SKM-1 treated with dmso at 0.1 percent for 144 hours (cell line): ENCODE results near the gene ZNF541.

Experiments
- DNase-seq: peaks from one replicate; lab custom pipeline; 2025; ENCODE audit not compliant: unreplicated experiment; lab: John Stamatoyannopoulos, UW

The ZNF541 gene

GRCh38 chr19:47544075-47544474 is 28.9 kb downstream of the ZNF541 start:
- no peak for DNase-seq

- no peak for DNase-seq
Measured at GRCh38 chr19:47542030-47542475, 30.9 kb downstream of the ZNF541 start.

GRCh38 chr19:47541518-47541917 is 31.4 kb downstream of the ZNF541 start:
- DNase-seq = no peak

GRCh38 chr19:47540748-47541147 is 32.2 kb downstream of the ZNF541 start:
- no peak for DNase-seq

- DNase-seq = no peak
Measured at GRCh38 chr19:47539747-47540311, 33.1 kb downstream of the ZNF541 start.

GRCh38 chr19:47538812-47539211 is 34.1 kb downstream of the ZNF541 start:
- no peak for DNase-seq

- DNase-seq = no peak
Measured at GRCh38 chr19:47537493-47537892, 35.5 kb downstream of the ZNF541 start.

- no peak for DNase-seq
Measured at GRCh38 chr19:47534628-47535027, 38.3 kb downstream of the ZNF541 start.

GRCh38 chr19:47531640-47532387 is 41.1 kb downstream of the ZNF541 start:
- DNase-seq = no peak

- no peak for DNase-seq
Measured at GRCh38 chr19:47529018-47529742, 43.8 kb downstream of the ZNF541 start.

- no peak for DNase-seq
Measured at GRCh38 chr19:47526798-47527197, 46.1 kb downstream of the ZNF541 start.

GRCh38 chr19:47523473-47523872 is 49.5 kb downstream of the ZNF541 start:
- DNase-seq = no peak
